Peyer's patch (tissue), 4 donors: ENCODE results near the gene EXOSC5.

Experiments
- POLR2A ChIP-seq, 2 donors: fragments of 450-650 bp; IDR thresholded peaks; one replicate each; pipeline ENCODE4 v1.5.1; 2017; ENCODE audit warnings: antibody characterized with exemption in 2 of 2, mild to moderate bottlenecking in 2 of 2, moderate library complexity in 2 of 2
- TF ChIP-seq, protein P1 (sequence below), 6 experiments: fragments of 450-650 bp in 4 of 6; fragments of 200-600 bp in 2 of 6; sonication (generic) in 1 of 6; IDR thresholded peaks; one replicate each; pipeline ENCODE4 v1.5.1; 2017 to 2019; ENCODE audit warnings: antibody characterized with exemption in 6 of 6, mild to moderate bottlenecking in 3 of 6, moderate library complexity in 1 of 6

DNA sequence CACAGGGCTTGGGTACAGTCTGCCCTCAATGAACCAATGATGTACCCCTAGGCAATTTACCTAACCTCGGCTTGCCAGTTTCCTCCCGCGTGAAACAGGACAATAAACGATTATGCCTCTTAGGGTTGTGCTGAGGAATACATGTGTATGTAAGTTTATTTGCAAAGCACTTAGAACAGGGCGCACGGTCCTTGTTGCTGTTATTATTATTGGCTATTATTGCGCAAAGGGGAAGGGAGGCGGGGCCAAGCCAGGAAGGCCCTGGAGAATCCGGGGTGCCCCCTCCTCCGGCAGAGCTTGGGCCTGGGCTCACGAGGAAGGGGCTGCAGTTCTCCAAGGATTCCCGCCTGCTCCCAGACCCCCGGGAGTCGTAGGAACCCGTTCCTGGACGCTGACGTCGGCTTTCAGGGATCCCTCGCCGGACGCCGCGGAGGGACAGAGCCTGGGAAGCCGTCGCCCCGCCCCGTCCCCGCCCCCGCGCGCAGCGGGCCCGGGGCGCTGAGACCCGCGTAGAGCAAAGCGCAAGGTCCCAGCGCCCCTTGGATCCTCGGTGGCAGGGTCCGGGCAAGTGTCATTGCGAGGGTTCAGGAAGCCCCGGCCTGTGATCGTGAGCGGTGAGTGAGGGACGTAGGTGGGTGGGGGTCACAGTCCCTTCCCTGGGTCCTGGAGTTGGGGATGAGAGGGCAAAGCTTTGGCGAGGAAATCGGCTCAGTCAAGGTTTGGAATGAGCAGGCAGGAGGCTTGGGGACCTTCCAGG lies 20.7 kb downstream of the EXOSC5 start, which contains the start of gene TMEM91:
- TF ChIP-seq, protein P1, sequence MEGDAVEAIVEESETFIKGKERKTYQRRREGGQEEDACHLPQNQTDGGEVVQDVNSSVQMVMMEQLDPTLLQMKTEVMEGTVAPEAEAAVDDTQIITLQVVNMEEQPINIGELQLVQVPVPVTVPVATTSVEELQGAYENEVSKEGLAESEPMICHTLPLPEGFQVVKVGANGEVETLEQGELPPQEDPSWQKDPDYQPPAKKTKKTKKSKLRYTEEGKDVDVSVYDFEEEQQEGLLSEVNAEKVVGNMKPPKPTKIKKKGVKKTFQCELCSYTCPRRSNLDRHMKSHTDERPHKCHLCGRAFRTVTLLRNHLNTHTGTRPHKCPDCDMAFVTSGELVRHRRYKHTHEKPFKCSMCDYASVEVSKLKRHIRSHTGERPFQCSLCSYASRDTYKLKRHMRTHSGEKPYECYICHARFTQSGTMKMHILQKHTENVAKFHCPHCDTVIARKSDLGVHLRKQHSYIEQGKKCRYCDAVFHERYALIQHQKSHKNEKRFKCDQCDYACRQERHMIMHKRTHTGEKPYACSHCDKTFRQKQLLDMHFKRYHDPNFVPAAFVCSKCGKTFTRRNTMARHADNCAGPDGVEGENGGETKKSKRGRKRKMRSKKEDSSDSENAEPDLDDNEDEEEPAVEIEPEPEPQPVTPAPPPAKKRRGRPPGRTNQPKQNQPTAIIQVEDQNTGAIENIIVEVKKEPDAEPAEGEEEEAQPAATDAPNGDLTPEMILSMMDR (IDR thresholded peaks at IDR 0.05) = no peak
- TF ChIP-seq POLR2A (IDR thresholded peaks at IDR 0.05) = no peak
